ENCODE measurements around the gene ADAM21. TPM values are rescaled to one million over a fixed set of nuclear protein-coding genes. Genes with fewer than 3 reads are reported as not detected.
A peak's percentile ranks its signal among the peaks of the same experiment; 100 is the strongest.

The ADAM21 gene
- total and polyA plus RNA-seq, 2 of the 13 experiments (the other 11 are each of a cell fraction or from before 2014, with no cell fraction given), result 0.03 to 0.07 TPM

GRCh38 chr14:70448633-70449340 lies 3.2 kb upstream of the ADAM21 start (continued):
- TF ChIP-seq GZF1 (CRISPR knock-in tag; IDR thresholded peaks at IDR 0.05) (no peak), ATF1 (CRISPR knock-in tag; IDR thresholded peaks at IDR 0.05) (no peak), ZFY (CRISPR knock-in tag; IDR thresholded peaks at IDR 0.05) (peak; percentile 63), ZNF430 (CRISPR knock-in tag; IDR thresholded peaks at IDR 0.05) (peak; percentile 55; the same call in 1 of the 2 replicates), YEATS4 (CRISPR knock-in tag; IDR thresholded peaks at IDR 0.05; ENCODE audit: borderline replicate concordance) (no peak), ZNF503 (CRISPR knock-in tag; IDR thresholded peaks at IDR 0.05) (peak; percentile 59; the same call in 1 of the 2 replicates), ZNF337 (CRISPR knock-in tag; IDR thresholded peaks at IDR 0.05; ENCODE audit: borderline replicate concordance, low read depth) (no peak), ATAD3A (CRISPR knock-in tag; IDR thresholded peaks at IDR 0.05) (no peak), SALL1 (CRISPR knock-in tag; IDR thresholded peaks at IDR 0.05) (peak; percentile 64; the same call in 1 of the 2 replicates), SATB2 (CRISPR knock-in tag; IDR thresholded peaks at IDR 0.05) (no peak), FOXA1 (IDR thresholded peaks at IDR 0.05) (no peak), FOXA1 (CRISPR knock-in tag; IDR thresholded peaks at IDR 0.05) (peak; percentile 91), DRAP1 (CRISPR knock-in tag; IDR thresholded peaks at IDR 0.05) (no peak), ZNF816 (CRISPR knock-in tag; IDR thresholded peaks at IDR 0.05; ENCODE audit: borderline replicate concordance) (no peak), ARID4A (CRISPR knock-in tag; IDR thresholded peaks at IDR 0.05; ENCODE audit: borderline replicate concordance) (peak; percentile 32; the same call in 1 of the 2 replicates), RXRA (CRISPR knock-in tag; IDR thresholded peaks at IDR 0.05) (peak; percentile 33; the same call in 1 of the 2 replicates), ZFP36L2 (CRISPR knock-in tag; IDR thresholded peaks at IDR 0.05) (no peak), ZNF431 (CRISPR knock-in tag; IDR thresholded peaks at IDR 0.05; ENCODE audit: borderline replicate concordance, low read depth) (no peak), ZSCAN20 (CRISPR knock-in tag; IDR thresholded peaks at IDR 0.05; ENCODE audit: borderline replicate concordance) (peak; percentile 92; the same call in 1 of the 2 replicates), SP140L (CRISPR knock-in tag; IDR thresholded peaks at IDR 0.05; ENCODE audit: borderline replicate concordance) (no peak), ZZZ3 (CRISPR knock-in tag; IDR thresholded peaks at IDR 0.05; ENCODE audit: borderline replicate concordance) (no peak), HNF4G (IDR thresholded peaks at IDR 0.05; ENCODE audit: borderline replicate concordance, low read depth, low read length) (peak; percentile 34; the same call in 1 of the 2 replicates), HNF4G (CRISPR knock-in tag; IDR thresholded peaks at IDR 0.05; ENCODE audit: borderline replicate concordance, low read depth) (no peak), PHF21A (CRISPR knock-in tag; IDR thresholded peaks at IDR 0.05) (peak; percentile 78; the same call in 1 of the 2 replicates), ZNF282 (IDR thresholded peaks at IDR 0.05; ENCODE audit: partially characterized antibody) (no peak)

Data from HepG2 (cell line).